NK-92 (cell line): ENCODE measurements around the gene SLC9A9.

Experiments
- DNase-seq: peaks from one replicate; lab custom pipeline; 2025; ENCODE audit not compliant: unreplicated experiment; lab: John Stamatoyannopoulos, UW

The SLC9A9 gene

DNA sequence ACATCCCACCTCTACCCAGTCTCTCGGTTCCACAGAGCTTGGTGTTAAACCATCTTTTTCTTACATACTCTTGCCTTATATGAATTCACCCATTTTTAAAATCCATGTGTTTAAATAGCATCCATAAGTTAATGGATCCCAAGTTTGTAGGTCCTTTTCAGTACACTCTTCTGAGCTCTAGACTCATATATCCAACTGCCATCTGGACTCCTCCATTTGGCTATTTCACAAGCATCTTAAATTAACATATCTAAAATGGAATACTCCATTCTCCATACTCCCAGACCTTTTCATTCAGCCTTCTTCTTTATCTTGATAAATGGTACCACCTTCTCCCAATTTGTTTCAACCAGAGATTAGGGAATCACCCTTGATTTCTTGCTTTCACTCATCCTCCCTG is 615.3 kb downstream of the SLC9A9 start:
- DNase-seq: no peak

- DNase-seq: no peak
Measured at GRCh38 chr3:143228405-143228804, 619.9 kb downstream of the SLC9A9 start.

GRCh38 chr3:143226678-143227291 is 621.5 kb downstream of the SLC9A9 start:
- no peak for DNase-seq

- DNase-seq: no peak
Measured at GRCh38 chr3:143224716-143225115, 623.6 kb downstream of the SLC9A9 start.

DNA sequence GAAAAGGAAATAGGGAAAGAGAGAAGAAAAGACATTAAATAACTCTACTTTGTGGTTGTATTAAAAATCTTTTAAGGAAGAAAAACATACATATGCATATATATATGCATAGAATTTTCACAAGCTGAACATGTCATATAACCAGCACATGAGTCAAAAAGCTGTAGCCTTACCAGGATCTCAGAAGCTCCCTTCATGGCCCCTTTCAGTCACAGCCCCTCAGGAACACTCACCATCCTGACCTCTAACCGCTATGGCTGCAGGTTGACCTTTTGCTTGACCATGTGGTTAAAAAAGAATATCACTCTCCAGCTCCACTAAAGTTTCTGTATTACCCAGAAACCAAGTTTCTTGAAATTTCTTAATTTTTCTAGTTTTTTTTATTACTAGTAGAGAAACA is 625.3 kb downstream of the SLC9A9 start:
- DNase-seq: no peak

- no peak for DNase-seq
Measured at GRCh38 chr3:143222505-143222904, 625.8 kb downstream of the SLC9A9 start.

DNA sequence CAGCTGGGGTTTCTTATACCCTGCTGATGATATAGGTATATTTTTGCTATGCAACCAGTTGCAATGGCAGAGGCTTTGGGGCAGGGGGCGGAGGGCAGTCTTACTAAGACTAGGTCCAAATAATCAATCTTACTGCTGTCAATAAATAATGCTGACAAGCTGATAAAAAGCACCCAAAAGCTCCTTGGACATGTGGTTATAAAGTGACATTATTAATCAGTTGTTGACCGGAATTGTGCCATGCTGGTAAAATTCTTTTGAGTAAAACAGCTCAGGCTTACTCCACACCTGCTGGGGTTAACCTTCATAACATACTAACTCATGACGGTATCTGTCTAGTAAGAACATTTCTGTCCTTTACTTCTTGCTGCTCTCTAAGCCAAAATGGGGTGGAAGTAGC is 626.8 kb downstream of the SLC9A9 start:
- DNase-seq: no peak

DNA sequence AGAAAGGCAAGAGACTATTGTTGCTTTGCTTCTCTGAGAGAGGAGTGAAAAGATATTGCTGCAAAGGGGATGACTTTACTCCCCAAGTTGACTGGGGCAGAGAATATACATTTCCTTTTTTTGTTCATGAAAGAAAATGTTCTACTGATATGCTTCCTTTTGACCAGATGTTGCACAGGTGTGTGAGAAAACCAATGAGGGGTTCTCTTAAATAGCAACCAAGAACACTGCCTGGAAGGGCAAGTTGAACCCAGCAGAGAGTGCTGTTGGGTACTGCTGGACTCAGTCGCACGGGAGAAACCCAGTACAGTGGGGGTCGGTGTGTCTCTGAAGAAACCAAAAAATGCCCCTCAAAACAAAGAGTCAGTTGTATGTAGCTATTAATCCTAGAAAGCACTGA is 627.5 kb downstream of the SLC9A9 start:
- DNase-seq: no peak

- no peak for DNase-seq
Measured at GRCh38 chr3:143218166-143218835, 630.0 kb downstream of the SLC9A9 start.

GRCh38 chr3:143217283-143217682 is 631.0 kb downstream of the SLC9A9 start:
- no peak for DNase-seq

DNA sequence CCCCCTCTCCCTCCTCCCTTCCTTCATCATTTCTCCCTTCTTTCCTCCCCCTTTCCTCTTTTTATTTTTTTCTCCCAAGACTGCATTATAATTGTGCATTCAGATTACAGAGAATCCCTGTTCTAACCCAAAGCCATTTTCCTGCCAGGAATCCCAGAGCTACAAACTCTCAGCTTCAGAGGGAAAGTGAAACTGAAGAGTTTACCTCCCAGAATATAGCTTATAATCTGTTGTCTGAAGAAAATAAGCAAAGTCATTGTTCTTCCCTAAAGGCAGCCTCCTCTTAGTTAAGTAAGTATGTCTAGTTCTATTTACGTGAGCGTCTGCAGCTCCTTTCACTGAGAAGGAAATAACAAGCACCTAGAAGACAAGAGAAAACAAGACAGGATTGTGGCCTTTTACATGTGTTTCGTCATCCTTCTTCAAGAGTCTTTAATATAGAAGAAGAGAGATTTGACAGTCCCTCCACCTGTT is 631.5 kb downstream of the SLC9A9 start:
- DNase-seq: no peak
